Frontal cortex (tissue), 4 donors: ENCODE results near the gene ANKRD40CL. TPM values are rescaled to one million over a fixed set of nuclear protein-coding genes. Genes with fewer than 3 reads are reported as not detected.
"Not testable (repeated sequence)": the region's sequence is repeated elsewhere in the genome, so short reads cannot be mapped to it uniquely, and the experiment has no call there.

Source experiments
- DNase-seq, 2 donors: peaks; one replicate each; pipeline ENCODE4 v3.0.0; 2012; ENCODE audit warnings: low spot score in 2 of 2
- FAIRE-seq: peaks from 2 replicates; lab custom pipeline; 2012; peaks lifted over from hg19 to GRCh38; lab: Jason Lieb, UNC
- total RNA-seq: library from RNA; depleted of rRNA; stranded (reverse); fragments of >200 nt; gene quantifications from one replicate; pipeline ENCODE4 v1.2.3, GENCODE V29; 2014
- donor health status: control.
- donor health status: control.
- donor health status: control.

The ANKRD40CL gene
- not detected for total RNA-seq

DNA sequence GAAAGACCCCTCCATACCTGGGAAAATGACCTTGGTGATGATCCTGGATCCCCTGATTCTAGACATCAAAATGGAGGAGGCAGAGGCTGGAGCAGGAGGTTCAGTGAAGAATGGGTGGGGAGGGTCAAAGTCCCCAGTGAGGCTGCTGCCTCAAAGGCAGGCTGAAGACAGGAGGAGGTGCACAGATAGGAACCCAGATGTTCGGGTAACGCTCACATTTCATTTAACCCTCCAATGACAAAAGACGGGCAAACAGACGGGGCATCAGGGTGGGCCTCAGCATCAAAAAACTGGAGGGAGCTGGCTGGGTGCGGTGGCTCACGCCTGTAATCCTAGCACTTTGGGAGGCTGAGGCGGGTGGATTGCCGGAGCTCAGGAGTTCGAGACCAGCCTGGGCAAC lies at the start of gene ANKRD40CL:
TSS of gene ANKRD40CL (minus strand) at position 73 of the 400 bp plus-strand sequence. CDS start 605 bp downstream, outside the sequence.
- no peak for FAIRE-seq
- no peak for DNase-seq

GRCh38 chr17:50816271-50816670 lies 49.0 kb upstream of the ANKRD40CL start:
- no peak for FAIRE-seq
- DNase-seq: no peak

GRCh38 chr17:50815400-50815799 lies 48.1 kb upstream of the ANKRD40CL start:
- FAIRE-seq (no peak), DNase-seq (no peak)

DNA sequence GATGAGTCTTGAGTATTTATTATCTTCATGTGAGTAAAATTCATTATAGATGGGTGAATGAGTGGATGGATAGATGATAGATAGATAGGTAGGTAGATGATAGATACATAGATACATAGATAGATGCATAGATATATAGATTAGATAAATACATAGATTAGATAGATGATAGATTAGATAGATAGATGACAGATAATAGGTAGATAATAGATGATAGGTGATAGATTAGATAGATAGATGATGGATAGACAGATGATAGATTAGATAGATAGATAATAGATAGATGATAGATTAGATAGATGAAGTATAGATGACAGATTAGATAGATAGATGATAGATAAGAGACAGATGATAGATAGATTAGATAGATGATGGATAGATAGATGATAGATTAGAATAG lies 46.3 kb upstream of the ANKRD40CL start:
- DNase-seq (no peak), FAIRE-seq (no peak)

DNA sequence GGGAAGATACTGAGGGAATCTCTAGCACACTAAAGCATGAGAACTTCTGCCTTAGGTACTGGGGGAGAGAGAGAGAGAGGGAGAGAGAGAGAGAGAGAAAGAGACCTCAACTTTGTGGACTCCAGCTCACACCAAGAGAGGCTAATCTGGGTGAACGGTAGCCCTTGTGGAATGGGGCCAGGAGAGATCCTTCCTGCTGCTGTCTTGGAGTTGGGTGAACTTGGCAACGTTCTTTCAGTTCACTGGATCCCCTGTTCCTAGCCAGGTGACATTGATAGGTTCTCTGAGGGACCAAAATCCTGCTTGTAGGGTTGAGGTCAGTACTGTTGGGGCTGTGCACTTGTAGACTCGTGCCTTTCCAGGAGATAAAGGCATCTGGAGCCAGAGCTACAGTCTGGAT lies 41.6 kb upstream of the ANKRD40CL start:
- FAIRE-seq (no peak), DNase-seq (no peak)

GRCh38 chr17:50808413-50808812 lies 41.1 kb upstream of the ANKRD40CL start:
- DNase-seq: no peak
- FAIRE-seq: no peak

GRCh38 chr17:50807675-50808074 lies 40.4 kb upstream of the ANKRD40CL start:
- FAIRE-seq (no peak), DNase-seq (no peak)

DNA sequence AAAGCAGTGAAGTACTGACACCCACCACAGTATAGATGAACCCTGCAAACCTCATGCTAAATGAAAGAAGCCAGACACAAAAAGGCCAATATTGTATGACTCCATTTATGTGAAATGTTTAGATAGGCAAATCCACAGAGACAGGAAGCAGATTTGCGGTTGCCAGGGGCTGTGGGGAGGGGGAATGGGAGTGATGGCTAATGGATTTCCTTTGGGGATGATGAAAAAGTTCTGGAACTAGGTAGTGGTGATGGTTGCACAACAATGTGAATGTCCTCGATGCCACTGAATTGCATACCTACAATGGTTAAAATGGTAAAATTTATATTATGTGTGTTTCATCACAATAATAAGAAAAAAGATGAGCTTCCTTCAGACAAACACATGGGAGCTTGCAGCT lies 39.7 kb upstream of the ANKRD40CL start:
- no peak for FAIRE-seq

GRCh38 chr17:50806141-50806643 lies 38.9 kb upstream of the ANKRD40CL start:
- FAIRE-seq (no peak), DNase-seq (no peak)

More for the DNA sequence above, 39.7 kb upstream of the ANKRD40CL start:
- DNase-seq: no peak

- DNase-seq (no peak), FAIRE-seq (no peak)
Measured at GRCh38 chr17:50805486-50805885, 38.2 kb upstream of the ANKRD40CL start.

- not testable (repeated sequence) for FAIRE-seq, DNase-seq
Measured at GRCh38 chr17:50804749-50805475, 37.6 kb upstream of the ANKRD40CL start.

DNA sequence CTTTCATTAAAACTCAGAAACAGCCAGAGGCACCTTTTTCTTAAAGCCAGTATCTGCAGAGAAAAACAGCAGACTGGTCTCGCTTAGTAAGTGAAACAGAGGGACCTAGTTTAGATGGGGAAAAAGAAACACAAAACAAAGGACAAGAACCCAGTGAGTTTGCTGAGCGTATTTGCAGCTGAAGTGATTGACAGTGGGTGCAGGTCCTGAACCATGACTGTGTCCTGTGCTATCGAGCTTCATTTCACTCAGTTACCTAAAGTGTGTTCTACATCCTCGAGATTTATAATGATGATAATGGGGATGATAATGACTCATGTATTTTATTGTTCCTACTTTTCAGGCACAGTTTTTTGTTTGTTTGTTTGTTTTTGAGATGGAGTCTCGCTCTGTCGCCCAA lies 36.4 kb upstream of the ANKRD40CL start:
- FAIRE-seq (no peak), DNase-seq (no peak)

GRCh38 chr17:50802609-50803571 lies 35.6 kb upstream of the ANKRD40CL start:
- FAIRE-seq: no peak
- no peak for DNase-seq

- FAIRE-seq: no peak
- DNase-seq: no peak
Measured at GRCh38 chr17:50800196-50800700, 32.9 kb upstream of the ANKRD40CL start.

GRCh38 chr17:50799582-50799981 lies 32.3 kb upstream of the ANKRD40CL start:
- FAIRE-seq (no peak), DNase-seq (no peak)

GRCh38 chr17:50798424-50799288 lies 31.3 kb upstream of the ANKRD40CL start:
- DNase-seq (no peak), FAIRE-seq (no peak)

GRCh38 chr17:50797135-50797810 lies 30.0 kb upstream of the ANKRD40CL start:
- no peak for DNase-seq
- no peak for FAIRE-seq

GRCh38 chr17:50794361-50794760 lies 27.0 kb upstream of the ANKRD40CL start:
- no peak for DNase-seq
- no peak for FAIRE-seq

DNA sequence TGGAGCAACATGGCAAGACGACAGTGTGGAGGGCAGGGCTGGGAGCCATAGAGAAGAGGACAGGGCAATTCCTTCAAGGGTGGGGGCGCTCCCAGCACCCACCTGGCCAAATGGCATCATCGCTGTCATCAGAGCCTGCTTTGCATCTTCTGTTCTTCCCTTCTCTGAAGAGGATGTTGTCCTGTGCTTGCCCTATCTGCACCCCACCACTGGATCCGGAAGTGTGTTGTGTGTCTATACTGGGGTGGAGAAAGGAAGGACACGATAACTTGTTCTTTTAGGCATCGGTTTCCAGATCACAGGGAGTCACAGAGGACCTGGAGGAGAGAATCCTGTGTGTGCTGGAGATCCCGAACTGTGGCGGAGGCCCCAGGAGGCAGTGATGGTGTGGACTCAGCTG lies 25.7 kb upstream of the ANKRD40CL start:
- DNase-seq: no peak
- no peak for FAIRE-seq
